HG02981 (cell line): ENCODE data around the gene SERBP1.

Experiments used
- ATAC-seq: cut with Tn5 transposase; IDR thresholded peaks from one replicate; pipeline ENCODE4 v1.9.1; 2021; ENCODE audit warnings: mild to moderate bottlenecking, moderate library complexity; ENCODE audit not compliant: unreplicated experiment

SERBP1 gene

GRCh38 chr1:67368046-67368514, 62.1 kb downstream of the SERBP1 start:
- ATAC-seq, result no peak

DNA sequence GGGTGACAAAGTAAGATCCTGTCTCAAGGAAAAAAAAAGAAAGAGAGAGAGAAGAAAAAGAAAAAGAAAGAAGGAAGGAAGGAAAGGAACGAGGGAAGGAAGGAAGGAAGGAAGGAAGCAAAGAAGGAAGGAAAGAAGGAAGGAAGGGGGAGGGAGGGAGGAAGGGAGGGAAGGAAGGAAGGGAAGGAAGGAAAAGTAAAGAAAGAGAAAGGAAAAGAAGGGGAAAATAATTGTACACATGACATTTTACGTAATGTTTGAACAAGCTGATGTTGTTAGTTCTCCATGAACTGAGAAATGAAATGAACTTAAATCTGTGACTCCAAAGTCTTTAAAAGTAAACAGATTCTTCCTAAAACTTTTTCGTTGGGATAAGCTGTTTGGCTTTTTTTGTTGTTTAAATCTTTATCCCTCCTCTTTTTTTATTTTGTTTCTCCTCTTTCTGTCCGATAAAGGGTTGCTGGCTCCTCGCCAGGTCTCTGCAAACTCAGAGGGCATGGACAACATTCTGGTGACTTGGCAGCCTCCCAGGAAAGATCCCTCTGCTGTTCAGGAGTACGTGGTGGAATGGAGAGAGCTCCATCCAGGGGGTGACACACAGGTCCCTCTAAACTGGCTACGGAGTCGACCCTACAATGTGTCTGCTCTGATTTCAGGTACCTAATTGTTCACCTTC, 62.7 kb downstream of the SERBP1 start:
- no peak for ATAC-seq

GRCh38 chr1:67361641-67362040, 68.6 kb downstream of the SERBP1 start:
- no peak for ATAC-seq

DNA sequence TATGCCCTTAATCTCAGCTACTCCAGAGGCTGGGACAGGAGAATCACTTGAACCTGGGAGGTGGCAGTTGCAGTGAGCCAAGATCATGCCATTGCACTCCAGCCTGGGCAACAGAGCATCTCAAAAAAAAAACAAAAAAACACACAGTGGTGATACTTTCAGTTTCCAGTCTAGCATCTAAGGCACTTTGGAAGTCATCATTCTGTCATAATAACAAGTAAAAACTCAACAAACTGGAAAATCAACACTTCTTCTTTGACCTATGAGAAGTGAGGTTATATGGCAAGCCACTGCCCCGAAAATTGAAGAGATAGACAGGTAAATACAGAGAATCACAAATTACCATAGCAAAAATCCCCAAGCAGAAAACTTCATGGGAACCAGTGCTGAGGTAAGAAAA, 70.6 kb downstream of the SERBP1 start:
- no peak for ATAC-seq
